Stimulated activated CD4-positive, alpha-beta T cell treated with anti-CD3 and anti-CD28 coated beads, Interleukin-15, amount 100 ng/mL, for 24 hours (primary cell): ENCODE data around the gene RASL11A.
A peak's percentile ranks its signal among the peaks of the same experiment; 100 is the strongest.
"Not testable (repeated sequence)": the region's sequence is repeated elsewhere in the genome, so short reads cannot be mapped to it uniquely, and the experiment has no call there.

ENCODE experiments used
- DNase-seq: peaks from one replicate; pipeline ENCODE4 v3.0.0-alpha.2; 2020

The RASL11A gene

GRCh38 chr13:27302643-27303262 lies 32.1 kb downstream of the RASL11A start:
- DNase-seq, result no peak

DNA sequence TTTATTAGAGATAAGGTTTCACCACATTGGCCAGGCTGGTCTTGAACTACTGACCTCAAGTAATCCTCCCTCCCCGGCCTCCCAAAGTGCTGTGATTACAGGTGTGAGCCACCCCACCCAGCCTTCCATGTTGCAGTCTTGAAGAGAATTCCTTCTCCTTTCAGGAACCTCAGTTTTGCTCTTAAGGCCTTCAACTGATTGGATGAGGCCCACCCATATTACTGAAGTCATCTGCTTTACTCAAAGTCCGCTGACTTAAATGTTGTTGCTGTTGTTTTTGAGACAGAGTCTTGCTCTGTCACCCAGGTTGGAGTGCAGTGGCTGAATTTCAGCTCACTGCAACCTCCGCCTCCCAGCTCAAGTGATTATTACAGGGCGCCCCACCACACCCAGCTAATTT lies 33.5 kb downstream of the RASL11A start:
- DNase-seq, result no peak

GRCh38 chr13:27304611-27305010 lies 34.0 kb downstream of the RASL11A start:
- DNase-seq, result no peak

DNA sequence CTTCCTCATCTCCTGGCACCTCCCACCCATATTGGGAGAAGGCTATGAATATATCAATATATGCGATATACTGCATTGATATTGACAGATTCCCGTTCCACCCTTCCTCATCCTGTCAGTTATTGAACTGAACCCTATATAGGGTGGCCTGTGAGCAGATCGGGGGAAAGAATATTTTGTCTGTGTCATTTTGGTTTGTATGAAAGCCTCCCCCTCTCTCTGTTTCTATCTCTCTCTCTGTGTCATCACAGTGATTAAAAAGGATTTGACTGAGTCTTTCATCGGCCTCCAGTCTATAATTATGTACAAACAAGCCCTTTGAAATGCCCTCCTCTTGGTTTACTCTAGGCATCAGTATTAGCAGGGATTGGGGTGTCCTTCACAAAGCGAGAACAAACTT lies 35.7 kb downstream of the RASL11A start:
- no peak for DNase-seq

DNA sequence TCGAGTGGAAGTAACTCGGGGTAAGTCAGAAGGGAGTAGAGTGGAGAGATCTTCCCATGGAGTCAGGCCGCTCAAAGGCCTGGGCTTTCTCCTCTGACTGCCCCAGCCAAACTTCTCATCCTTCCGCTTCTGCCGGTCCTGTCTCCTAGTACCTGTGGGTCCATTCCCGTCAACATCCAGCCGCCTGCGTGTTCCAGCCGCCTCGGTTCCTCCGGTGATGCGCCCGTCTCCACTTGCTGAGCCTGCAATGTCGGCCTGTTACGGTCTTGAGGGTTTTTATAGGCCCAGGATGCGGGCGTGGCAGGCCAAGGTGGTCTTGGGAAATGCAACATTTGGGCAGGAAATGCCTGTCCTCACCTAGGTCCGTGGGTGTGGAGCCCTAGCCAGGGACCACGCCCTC lies 38.3 kb downstream of the RASL11A start:
- no peak for DNase-seq

DNA sequence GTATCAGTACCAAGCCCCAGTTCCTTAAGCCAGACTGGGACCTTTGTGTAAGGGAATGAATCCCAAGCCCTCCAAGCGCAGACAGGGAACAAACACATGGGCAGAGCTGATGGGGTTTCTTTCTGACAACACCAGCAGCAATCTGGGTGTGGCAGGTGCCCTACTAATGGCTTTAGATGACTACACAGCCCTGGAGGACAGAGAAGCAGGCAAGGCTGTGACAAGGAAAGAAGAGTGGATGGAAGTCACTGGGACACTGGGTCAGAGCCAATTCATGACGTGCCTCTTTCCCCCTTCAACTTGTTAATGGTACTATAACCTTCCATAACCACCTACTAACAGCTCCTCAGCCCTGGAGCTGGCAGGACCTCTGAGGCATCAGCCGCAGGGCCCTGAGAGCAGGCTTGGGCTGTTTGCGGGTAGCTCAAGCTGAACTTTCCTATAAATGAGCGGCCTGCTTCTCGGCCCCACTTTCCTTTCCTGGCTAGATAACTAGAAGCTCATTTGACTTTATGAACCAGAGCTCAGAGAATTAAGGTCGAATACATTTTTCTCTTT lies 38.9 kb downstream of the RASL11A start:
- no peak for DNase-seq

DNA sequence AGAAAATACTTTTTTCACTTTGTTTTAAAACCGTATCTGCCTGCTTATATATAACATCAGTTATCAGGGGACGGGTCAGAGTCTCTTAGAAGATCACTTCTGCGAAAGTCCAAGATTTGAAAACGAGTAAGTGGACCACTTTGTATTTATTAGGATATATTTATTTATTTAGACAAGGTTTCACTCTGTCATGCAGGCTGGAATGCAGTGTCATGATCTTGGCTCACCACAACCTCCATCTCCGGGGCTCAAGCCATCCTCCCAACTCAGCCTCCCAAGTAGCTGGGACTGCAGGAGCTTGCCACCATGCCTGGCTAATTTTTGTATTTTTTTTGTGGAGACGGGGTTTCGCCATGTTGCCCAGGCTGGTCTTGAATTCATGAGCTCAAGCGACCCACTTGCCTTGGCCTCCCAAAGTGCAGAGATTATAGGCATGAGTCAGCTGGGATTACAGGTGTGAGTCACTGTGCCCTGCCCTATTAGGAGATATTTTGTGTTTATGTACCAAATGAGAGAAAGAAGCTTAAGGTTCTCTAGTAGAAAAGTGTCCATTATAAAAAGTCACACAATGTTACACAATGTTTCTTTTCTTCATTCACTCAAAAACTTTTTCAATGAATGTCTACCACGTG lies 39.5 kb downstream of the RASL11A start:
- no peak for DNase-seq

GRCh38 chr13:27310946-27311345 lies 40.3 kb downstream of the RASL11A start:
- DNase-seq, result no peak

- DNase-seq, result no peak
Observed at GRCh38 chr13:27311518-27312210, 41.0 kb downstream of the RASL11A start.

GRCh38 chr13:27313770-27314169 lies 43.1 kb downstream of the RASL11A start:
- no peak for DNase-seq

- DNase-seq, result no peak
Observed at GRCh38 chr13:27319404-27319803, 48.8 kb downstream of the RASL11A start.

DNA sequence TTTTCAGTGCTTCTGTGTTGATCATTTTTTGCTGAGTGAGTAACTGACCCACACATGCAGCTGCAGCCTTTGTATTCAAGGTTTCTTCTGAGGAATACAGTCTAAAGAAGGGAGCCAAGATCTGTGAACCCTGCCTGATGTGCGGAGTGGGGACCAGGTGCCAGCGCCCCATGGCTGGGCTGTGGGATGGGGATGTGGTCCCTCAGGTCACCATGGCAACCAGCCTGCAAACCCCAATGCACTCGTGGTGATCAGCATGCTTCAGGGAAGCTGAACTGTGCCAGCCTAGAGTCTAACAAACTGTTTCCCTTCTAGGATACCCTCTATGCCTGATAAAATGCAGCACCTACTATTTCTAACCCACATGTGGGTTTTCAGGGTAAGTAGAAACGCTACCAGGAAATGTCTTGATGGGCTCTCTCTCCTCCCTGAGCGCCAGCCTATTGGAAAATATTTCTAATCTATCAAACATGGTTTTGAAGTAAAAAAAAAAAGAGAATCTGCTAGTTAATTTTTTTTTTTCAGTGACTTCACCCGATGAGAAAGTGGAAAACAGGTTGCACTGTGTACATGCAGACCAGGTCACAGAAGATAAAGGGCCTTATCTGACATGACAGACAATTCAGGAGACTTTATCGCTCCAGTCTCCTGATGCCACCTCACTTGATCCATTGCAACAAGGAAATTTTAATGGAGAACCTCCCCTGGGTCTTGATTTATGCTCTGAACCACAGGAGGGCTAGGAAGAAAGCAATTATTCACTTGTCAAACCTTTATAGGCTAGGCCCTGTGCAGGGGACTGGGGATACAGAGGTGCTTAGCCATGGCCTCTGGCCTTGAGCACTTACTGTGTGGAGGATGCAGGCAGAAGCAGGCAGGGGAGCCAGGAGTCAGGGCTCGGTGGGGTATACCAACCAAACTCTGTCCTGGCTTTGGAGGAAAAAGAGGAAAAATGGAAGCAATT lies 51.1 kb downstream of the RASL11A start:
- DNase-seq, result peak; percentile 5

DNA sequence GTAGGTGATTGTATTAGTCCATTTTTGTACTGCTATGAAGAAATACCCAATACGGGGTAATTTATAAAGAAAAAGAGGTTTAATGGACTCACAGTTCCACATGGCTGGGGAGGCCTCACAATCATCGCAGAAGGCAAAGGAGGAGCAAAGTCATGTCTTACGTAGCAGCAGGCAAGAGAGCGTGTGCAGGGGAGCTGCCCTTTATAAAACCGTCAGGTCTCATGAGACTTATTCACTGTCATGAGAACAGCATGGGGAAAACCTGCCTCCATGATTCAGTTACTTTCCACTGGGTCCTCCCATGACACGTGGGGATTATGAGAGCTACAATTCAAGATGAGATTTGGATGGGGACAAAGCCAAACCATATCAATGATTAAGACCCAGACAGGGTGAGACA lies 51.8 kb downstream of the RASL11A start:
- DNase-seq, result not testable (repeated sequence)
